GM21723 (cell line): ENCODE results near the gene NHS.
"Not testable (repeated sequence)": the region's sequence is repeated elsewhere in the genome, so short reads cannot be mapped to it uniquely, and the experiment has no call there.

ENCODE experiments used
- ATAC-seq: cut with Tn5 transposase; IDR thresholded peaks from one replicate; pipeline ENCODE4 v1.9.1; 2021; ENCODE audit warnings: mild to moderate bottlenecking, moderate library complexity; ENCODE audit not compliant: unreplicated experiment

Gene NHS

DNA sequence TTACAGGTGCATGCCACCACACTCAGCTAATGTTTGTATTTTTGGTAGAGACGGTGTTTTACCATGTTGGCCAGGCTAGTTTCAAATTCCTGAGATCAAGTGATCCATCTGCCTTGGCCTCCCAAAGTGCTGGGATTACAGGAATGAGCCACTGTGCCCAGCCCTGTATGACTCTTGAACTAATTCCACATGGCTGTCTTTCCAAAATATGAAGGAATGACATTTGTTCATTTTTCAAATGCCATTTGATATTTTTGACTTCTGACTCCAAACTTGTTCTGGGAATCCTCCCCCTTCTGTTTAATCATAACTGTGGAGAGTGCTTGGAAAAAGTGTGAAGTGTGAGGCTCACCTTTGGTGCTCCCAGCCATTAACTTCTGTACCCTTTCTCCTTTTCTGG lies 119.2 kb downstream of the NHS start:
- ATAC-seq = no peak

DNA sequence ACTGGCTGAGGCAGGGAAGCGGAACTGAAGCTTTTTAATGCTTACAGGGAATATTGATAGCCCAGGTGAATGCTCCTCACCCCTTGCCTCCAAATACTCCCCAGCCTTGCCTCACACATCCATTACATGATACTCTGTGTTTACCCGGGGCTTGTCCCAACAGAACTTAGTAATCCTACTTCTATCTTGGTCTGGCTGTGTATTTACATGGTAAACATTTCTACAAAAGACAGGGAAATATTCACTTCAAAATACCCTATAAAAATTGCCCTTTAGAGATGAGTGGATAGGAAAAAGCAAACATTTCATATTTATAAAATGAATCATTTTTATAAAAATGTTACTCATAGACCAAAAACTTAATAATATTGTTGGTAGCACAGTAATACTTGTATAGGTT lies 120.1 kb downstream of the NHS start:
- no peak for ATAC-seq

DNA sequence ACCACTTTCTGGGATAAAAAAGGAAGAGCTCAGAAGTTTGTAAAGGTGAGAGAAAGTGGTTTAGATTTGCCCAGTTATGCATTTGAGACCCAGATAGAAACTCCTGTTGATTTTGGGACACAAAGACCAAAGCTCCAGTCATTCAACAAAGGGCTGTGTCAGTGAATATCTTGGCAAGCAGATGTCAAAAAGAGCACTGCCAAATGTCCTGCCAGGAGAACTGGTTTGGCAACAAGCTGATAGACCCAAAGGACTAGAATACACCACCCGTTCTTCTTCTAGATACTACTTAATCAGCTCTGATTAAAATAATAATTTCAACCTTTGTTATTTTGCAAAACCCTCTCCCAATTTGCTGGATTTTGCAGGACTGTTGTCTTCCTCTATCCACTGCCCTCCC lies 121.4 kb downstream of the NHS start:
- no peak for ATAC-seq

DNA sequence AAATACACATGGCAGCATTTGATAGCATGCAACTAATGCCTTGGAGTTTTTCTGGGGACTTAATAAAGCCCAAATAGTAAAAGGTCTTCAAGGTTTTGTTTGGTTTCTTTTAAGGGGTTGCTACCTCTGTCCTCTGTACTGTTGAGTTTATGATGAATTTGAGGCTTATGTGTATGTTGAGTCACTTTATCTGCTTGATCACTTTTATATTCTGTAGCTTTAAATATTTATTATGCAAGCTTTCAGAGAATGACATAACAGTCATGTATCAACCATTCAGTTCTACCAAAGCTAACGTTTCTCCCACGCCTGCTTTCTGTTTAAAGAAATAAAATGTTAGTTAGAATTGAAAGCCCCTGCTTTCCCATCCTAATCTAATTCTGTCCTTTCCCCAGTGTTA lies 122.2 kb downstream of the NHS start:
- no peak for ATAC-seq

DNA sequence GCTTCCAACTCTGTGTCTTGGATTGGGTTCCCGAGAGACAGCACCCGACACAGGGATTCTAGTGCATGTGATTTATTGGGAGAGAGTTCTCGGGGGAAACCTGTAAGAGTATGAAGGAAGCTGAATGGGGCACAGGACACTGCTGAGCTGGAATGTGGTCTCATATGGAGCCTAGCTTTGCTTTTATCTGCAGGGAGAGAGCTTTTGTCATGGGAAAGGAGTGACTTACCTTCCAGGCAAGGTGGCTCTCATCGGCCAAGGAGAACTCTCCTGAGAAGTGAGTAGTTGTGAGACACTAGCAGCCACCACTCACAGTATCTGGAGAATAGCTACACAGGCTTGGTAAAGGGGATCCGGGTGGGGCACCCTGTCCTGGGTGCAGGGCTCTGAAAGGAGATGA lies 124.5 kb downstream of the NHS start:
- ATAC-seq = no peak

DNA sequence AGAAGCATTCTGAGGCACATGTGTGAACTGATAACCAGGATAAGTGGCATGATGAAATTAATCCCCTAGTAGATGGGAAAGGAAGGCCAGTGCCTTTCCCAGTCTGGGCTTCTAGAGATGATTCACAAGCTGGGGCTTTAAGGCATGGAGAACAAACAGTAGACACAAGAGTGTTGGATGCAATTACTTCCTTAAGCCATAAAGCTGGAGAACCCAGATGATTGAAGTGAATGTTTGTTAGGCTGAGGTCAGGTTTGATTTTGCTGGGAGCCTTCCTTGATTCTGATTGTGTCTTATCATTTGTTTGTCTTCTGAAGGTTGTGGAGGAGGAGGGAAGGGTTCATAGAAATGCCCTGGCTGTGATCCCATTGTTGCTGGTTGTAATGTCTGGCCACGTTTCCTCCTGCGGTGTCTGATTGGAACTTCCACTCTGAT lies 125.2 kb downstream of the NHS start:
- no peak for ATAC-seq

DNA sequence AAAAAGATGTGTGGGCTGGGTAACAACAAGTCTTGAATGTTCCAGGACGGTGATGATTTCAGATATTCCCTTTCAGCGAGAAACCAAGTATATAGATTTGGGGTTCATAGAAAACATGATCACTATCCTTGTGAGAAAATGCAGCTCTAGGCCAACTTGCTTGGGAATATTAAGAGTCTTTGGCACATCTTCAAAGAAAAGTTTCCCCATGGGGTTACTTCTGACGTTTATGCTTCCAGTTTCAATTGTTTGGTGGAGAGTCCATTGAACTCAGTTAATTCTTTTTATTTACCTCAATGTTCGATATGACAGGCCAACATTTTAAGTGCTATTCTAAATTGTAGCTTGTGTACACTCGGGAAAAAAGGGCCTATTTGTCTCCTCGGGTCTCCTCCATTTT lies 126.7 kb downstream of the NHS start:
- ATAC-seq = no peak

DNA sequence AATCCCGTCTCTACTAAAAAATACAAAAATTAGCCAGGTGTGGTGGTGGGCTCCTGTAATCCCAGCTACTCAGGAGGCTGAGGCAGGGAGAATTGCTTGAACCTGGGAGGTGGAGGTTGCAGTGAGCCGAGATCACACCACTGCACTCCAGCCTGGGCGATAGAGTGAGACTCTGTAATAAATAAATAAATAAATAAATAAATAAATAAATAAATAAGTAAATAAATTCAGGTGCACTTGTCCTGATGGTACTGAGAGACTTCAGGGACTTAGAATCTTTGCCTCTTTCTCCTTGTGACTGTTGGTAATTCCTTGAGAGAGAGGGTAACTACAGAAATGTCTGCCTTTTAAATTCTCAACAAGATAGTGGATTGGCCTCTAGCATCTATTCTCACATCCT lies 131.4 kb downstream of the NHS start:
- ATAC-seq = not testable (repeated sequence)

DNA sequence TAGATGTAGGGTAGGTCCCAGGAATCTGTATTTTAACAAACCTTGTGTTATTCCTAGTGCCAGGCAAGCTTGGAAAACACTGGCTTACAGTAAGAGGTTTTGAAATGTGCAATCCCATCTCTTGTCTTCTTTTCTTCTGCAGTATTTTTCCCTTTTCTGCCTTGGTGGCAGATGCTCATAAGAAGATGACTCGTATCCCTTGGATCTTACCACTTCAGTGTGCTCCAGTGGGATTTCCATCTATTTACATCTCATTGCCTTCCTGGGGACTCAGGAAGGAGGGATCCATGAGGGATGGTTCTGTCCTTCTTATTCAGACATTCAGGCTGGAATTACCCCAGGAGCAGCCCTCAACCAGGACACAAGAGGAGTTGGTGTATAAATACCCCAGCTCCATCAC lies 136.6 kb downstream of the NHS start:
- ATAC-seq = no peak

DNA sequence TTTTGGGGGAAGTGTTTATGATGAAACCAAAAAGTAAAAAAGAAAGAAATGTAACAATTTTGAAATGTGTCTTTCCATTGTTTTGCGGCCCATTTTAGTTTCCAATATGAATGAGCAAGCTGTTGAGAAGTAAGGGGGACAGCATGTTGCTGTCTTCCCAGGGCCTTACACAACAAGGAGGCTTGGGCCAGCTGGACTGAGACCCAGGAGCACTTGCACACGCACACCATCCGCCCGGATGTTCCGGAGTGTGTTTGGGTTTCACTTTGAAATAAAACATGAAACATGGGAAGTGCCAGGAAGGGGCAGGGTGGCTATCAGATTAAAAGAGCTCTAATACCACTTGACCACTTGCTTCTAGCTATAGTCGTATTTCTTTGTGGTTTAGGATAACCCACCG lies 144.4 kb downstream of the NHS start:
- ATAC-seq = no peak

DNA sequence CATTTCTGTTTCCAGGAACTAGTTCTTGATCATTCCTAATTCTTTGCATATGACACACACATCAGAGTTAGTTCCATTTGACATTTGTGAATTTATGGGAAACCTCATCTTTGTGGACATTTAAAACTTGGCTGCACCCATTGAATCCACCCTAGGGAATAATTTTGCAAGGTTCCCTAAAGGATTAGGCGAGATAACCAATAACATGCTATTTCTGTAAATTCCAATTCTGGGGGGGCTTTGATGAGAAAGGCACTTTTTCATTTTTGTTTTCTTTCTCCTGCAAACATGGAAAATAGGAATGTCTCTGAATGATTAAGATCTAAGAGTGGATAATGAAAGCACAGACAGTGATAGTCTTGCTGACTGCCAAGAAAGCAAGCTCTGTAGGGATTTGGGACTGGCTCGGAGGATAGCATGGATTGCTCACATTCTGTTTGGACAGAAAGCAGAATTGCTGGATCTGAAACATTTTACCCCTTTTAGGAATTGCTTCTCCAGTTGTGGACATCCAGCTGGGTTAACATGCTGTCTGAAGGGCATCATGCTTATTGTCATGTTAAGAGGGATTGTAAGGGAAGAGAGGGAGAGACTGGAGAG lies 145.1 kb downstream of the NHS start:
- ATAC-seq = no peak

DNA sequence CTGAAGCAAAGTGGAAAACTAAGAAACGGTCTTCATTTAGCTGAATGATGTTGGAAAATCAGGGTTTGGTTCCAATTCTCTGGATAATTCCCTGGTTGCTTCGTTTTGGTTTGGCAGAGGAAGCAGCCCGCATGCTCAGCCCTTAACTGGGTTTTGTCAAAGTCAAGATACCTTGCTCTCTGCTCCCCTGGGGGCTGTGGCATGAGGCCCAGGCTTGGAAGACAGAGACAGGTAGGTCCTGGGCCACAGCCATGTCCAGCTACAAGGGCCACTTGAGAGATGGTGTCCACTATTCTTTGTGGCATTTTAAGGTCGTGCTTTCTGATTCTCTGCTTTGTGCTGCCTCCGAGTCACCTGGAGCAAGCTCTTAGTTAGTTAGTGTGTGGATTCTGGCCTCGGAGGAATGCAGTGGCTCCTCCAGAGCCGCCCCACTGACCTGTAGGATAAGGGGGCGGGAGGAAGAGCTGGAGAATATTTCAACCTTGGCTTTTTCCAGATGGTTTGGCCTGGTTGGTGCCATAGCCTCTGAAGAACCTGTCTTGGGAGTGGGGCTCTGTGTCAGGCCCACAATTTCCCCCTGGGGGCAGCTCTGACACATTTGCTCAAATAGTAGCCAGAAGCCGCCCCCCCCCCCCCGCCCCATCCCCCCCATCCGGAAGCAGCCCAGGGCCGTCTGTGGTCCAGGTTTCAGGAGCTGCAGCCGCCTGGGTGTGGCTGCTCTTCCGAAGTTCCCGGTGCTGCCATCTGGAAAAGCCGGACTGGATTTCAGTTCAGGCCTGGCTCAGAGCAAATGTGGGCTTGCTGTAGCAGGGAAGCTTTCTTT lies 147.1 kb downstream of the NHS start:
- ATAC-seq = no peak

DNA sequence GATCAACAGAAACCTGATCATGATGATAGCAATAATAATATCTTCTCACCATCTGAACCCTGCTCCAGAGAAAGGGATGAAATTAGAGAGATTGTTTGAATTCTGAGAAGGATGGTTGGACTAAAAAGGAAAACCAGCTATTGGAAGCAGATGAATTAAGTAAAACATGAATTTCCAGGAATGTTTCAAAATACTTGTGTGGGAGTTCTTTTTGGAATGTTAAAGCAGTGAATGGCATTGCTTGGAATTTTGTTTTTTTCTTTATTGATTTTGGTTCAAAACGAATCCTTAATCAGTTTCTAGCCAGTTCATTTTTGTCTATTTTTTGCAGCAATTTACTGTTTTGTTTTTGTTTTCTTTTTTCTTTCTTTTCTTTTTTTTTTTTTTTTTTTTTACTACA lies 150.3 kb downstream of the NHS start:
- ATAC-seq = no peak

DNA sequence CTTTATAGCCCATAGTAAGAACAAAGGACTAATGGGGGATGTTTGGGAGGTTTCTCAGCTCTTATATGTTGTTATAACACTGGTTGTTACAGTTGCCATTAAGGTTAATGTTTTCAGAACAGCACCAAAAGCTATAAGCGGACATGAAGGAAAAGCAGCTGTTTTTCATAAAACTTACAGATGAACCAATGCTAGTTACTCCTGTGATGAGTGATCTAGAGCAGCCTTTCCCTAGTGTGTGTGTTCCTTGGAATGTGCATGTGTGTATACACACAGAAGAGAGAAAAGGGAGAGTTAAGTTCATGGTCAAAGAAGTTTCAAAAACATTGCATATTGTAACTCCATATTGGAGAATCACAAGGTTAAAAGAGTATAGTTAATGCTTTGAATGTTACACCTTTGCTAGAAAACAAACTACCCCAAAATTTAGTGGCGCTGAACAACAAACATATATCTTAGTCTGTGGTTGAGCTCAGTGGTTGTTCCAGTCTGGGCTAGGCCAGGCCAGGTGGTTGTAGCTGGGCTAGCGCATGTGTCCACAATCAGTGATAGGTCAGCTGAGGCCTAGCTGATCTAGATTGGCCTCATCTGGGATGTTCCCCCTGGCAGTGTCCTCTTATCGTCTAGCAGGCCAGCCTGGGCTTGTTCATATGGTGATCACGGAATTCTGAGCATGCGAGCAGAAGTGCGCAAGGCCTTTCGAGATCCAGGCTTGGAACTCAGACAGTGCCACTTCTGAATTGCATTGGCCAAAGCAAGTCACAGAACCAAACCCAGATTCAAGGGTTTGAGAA lies 151.0 kb downstream of the NHS start:
- no peak for ATAC-seq

DNA sequence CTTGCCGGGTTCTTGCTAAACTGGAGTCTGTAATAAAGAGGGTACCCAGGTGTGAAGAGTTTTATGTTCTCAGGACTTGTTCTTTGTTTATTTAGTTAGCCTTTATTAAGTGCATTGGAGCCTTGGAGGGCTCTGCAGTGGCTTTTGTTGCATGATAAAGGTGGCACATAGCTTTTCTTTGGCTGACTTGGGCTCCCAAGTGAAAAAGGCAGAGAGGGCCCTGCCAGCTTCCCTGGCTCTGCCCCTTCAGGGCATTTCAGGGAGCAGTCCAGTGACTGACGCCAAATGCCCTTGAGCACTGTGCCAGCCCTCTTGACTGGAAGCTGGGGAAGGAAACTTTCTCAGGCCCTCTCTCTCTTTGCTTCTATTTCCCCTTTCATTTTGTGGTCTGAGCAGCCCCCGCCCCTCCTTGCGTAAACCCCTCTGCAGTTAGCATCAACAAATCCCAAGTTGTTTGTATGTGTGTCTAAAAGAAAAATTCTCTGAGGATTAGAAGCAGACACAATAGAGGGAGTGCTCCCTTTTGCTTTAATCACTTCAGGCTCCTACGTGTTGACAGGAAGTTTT lies 152.2 kb downstream of the NHS start:
- no peak for ATAC-seq

DNA sequence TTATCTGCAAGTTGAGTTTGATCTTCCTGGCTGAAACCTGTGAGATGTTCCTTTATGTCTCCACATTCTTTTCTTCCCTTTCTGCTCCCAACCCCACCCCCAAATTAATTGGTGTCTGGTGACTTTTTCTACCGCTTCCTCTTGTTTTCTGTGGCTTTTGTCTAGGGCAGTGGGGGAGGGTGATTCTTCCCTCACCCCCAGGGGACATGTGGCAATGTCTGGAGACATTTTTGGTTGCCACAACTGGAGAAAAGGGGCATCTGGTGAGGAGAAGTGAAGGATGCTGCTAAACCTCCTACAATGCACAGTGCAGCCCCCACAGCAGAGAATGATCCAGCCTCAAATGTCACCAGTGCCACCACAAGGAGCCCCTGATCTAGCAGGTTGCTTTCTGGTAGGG lies 152.9 kb downstream of the NHS start:
- no peak for ATAC-seq

DNA sequence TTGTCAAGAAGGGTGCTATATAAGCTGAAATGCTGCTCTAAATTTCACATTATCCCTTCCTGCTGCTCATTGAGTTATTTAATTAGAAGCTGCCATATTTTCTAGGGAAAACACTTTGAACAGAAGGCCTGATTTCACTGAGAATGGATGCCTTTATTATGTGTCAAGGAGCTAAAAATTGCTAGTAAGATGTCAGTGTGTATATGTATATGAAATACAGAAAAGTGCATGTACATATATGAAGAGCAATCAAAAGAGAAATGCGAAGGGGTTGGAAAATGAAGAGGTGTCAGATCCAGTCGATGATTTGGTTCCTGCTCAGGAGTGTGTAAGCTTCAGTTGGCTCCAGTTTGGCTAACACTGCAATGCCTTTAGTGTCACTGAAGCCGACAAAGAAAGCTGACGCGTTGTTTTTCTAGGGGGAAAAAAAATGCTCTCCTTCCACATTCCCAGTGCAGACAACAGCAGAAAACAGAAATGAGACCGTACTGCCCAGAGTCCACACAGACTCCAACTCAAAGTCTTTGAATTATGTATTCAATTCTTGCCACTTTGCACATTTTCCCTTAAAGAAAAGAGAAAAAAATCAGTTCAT lies 154.2 kb downstream of the NHS start:
- ATAC-seq = no peak

DNA sequence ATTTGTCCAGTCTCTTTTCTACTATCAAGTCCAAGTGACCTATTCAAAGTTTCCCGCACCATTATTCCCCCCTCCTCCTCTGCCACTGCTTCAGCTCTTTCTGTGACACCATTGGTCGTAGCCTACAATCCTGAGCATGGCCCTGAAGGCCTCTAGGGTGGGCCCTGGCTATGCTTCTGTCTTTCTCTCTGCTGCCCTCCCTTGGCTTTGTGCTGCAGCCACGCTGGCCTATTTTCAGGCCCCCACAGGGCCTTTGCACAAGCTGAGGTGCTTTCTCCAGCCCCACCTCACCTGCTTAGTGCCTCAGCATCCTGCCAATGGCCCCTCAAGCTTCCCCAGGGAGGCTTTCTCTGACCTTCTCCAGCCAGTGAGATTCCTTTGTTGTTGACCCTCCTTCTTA lies 156.5 kb downstream of the NHS start:
- no peak for ATAC-seq

DNA sequence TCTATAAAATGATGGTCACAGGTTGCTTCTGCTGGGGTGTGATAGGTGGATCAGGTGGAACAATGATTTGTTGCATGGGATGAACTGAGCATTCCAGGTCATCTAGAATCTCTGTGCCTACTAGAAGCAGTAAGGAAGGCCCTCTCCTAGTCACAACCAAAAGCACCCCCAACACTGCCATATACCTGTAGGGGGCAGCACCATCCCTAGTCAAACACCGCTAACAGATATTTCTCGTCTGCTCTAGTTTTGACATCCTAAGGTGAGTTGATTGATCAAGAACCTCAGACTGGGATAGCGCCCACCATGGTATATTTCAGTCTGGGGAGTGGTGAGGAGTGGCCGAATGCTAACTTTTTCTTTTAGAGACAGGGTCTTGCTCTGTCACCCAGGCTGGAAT lies 160.2 kb downstream of the NHS start:
- ATAC-seq = peak; percentile 62

DNA sequence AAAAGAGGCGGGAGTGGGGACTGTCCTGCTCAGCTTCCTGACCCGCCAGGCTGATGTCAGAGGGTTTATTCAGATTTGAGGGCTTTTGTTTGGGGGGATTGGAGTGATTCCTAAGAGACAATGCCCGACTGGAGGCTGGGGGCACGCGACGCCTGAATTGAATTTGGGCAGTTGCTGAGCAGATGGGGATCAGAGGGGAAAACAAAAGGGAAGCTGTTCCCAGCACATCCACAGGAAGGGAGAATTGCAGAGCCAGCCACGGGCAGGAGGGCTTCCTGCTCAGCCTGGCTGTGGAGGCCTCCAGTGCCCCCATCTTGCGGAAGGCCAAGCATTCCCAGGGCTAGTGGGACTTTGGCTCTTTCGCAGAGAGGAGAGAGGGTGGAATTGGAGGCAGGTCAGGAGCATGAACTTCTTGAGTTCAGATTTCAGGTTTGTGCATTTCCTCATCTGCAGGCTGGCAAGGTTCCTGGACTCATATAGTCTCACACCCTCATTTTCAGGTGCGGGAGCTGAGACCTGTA lies 162.8 kb downstream of the NHS start:
- ATAC-seq = no peak

DNA sequence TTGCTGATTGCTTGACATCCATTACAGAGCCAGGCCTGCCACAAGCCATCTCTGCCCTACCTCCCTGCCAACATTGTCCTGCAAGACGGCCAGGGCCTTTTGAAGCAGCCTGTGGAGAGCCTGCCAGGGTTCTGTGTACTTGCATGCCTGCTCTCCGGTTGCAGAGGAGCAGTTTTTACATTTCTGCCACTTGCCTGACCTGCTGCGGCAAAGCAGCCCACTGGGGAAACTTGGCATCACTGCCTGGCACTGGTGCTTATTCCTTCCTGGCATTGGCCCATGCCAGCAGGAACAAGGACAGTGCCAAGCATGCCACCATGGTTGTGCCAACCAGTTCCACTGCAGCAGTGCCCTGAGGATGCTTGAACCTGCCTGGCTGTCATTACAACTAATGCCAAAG lies 167.1 kb downstream of the NHS start:
- ATAC-seq = no peak
